ENCODE data around the gene PAM. TPM values are rescaled to one million over a fixed set of nuclear protein-coding genes. Genes with fewer than 3 reads are reported as not detected.

Gene PAM
- total and polyA plus RNA-seq, 4 donors, result 8.2 to 27.5 (median 13.7) TPM

DNA sequence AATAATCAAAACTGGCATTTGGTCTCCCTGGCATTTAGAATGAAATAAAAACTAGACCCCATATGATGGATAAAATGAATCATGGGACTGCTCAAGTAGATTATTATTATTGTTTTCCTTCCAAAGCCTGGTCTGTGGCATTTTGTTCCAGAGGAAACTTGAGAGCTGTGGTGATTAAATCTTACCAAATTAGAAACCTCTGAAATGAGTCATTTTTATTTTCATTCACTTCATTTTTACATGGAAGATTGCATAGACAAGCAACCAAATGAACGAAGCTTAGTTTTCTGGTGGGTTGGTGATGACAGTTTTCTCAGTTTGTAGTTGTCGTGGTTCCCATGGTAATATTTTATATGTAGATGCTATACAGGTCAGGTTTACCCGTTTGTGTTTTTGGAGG lies 23.4 kb downstream of the PAM start:
- Histone ChIP-seq H3K27me3 (ENCODE audit: control insufficient read depth in 4 of 4, insufficient read depth in 4 of 4, low read length in 3 of 4) (no peaks in the 10 kb centered on the region), H3K4me3 (ENCODE audit: low read depth in 1 of 3, low read length in 3 of 3) (no peak overlapping the region), H3K36me3 (ENCODE audit: control insufficient read depth in 4 of 4, insufficient read depth in 3 of 4, low read depth in 1 of 4, low read length in 3 of 4) (no peaks in the 10 kb centered on the region), H3K27ac (ENCODE audit: low read depth in 1 of 2, low read length in 2 of 2) (no peak overlapping the region), H3K4me1 (ENCODE audit: control insufficient read depth in 4 of 4, insufficient read depth in 4 of 4, low read length in 3 of 4) (peaks cover 0 to 2% (median under 1%) of the 10 kb centered on the region in 4 donors), H3K9me3 (ENCODE audit: control insufficient read depth in 4 of 4, low read length in 3 of 4) (no peaks in the 10 kb centered on the region), H3K9ac (ENCODE audit: low read depth in 1 of 2, low read length in 2 of 2) (no peak overlapping the region)
- no peak for DNase-seq (ENCODE audit: low spot score)
- WGBS, result 77% methylated on average over 3 of the region's 3 CpGs
- TF ChIP-seq RAD21 (IDR thresholded peaks at IDR 0.05) (no peak), SP1 (IDR thresholded peaks at IDR 0.05) (no peak), HNF4G (IDR thresholded peaks at IDR 0.05) (no peak), HNF4A (conservative IDR thresholded peaks at IDR 0.05) (no peak), FOXA1 (IDR thresholded peaks at IDR 0.05) (no peak), TAF1 (conservative IDR thresholded peaks at IDR 0.05) (no peak)
- TF ChIP-seq, protein P1, sequence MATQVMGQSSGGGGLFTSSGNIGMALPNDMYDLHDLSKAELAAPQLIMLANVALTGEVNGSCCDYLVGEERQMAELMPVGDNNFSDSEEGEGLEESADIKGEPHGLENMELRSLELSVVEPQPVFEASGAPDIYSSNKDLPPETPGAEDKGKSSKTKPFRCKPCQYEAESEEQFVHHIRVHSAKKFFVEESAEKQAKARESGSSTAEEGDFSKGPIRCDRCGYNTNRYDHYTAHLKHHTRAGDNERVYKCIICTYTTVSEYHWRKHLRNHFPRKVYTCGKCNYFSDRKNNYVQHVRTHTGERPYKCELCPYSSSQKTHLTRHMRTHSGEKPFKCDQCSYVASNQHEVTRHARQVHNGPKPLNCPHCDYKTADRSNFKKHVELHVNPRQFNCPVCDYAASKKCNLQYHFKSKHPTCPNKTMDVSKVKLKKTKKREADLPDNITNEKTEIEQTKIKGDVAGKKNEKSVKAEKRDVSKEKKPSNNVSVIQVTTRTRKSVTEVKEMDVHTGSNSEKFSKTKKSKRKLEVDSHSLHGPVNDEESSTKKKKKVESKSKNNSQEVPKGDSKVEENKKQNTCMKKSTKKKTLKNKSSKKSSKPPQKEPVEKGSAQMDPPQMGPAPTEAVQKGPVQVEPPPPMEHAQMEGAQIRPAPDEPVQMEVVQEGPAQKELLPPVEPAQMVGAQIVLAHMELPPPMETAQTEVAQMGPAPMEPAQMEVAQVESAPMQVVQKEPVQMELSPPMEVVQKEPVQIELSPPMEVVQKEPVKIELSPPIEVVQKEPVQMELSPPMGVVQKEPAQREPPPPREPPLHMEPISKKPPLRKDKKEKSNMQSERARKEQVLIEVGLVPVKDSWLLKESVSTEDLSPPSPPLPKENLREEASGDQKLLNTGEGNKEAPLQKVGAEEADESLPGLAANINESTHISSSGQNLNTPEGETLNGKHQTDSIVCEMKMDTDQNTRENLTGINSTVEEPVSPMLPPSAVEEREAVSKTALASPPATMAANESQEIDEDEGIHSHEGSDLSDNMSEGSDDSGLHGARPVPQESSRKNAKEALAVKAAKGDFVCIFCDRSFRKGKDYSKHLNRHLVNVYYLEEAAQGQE (IDR thresholded peaks at IDR 0.05), result no peak

DNA sequence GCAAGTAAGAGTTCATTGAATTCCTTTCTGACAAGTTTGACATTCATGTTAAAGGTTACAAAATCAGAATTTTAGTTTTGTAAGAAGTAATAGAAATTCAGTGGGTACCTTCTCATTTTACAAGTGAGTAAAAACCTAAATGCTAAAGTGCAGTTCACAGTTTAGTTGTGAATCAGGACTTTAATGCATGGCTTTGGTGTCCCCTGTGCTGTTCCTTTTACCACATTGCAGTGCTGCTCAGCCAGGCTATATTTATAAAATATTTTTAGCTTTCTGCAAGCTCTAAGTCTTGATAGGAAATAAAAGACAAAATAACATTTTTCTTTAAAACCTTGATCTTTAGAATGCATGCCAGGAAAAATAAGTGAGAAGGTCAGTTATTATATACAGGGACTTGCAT lies 26.3 kb downstream of the PAM start:
- Histone ChIP-seq H3K27ac (ENCODE audit: low read depth in 1 of 2, low read length in 2 of 2) (no peak overlapping the region), H3K36me3 (ENCODE audit: control insufficient read depth in 4 of 4, insufficient read depth in 3 of 4, low read depth in 1 of 4, low read length in 3 of 4) (no peaks in the 10 kb centered on the region), H3K9ac (ENCODE audit: low read depth in 1 of 2, low read length in 2 of 2) (no peak overlapping the region)

More for the DNA sequence above, 26.3 kb downstream of the PAM start:
- Histone ChIP-seq H3K27me3 (ENCODE audit: control insufficient read depth in 4 of 4, insufficient read depth in 4 of 4, low read length in 3 of 4) (no peaks in the 10 kb centered on the region), H3K4me1 (ENCODE audit: control insufficient read depth in 4 of 4, insufficient read depth in 4 of 4, low read length in 3 of 4) (peaks cover 0 to 4% (median under 1%) of the 10 kb centered on the region in 4 donors), H3K4me3 (ENCODE audit: low read depth in 1 of 3, low read length in 3 of 3) (no peak overlapping the region), H3K9me3 (ENCODE audit: control insufficient read depth in 4 of 4, low read length in 3 of 4) (no peaks in the 10 kb centered on the region)
- no peak for DNase-seq (ENCODE audit: low spot score)
- TF ChIP-seq, protein P1 (IDR thresholded peaks at IDR 0.05), result no peak
- TF ChIP-seq JUND (IDR thresholded peaks at IDR 0.05), result no peak
- TF ChIP-seq, protein P2, sequence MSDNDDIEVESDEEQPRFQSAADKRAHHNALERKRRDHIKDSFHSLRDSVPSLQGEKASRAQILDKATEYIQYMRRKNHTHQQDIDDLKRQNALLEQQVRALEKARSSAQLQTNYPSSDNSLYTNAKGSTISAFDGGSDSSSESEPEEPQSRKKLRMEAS (IDR thresholded peaks at IDR 0.05), result no peak
- TF ChIP-seq, protein P3, sequence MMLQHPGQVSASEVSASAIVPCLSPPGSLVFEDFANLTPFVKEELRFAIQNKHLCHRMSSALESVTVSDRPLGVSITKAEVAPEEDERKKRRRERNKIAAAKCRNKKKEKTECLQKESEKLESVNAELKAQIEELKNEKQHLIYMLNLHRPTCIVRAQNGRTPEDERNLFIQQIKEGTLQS (IDR thresholded peaks at IDR 0.05), result no peak
